Activated T-cell treated with anti-CD3 and anti-CD28 coated beads, Interleukin-2, amount 50 U/mL, for 48 hours (primary cell): ENCODE measurements around the gene B2M.
A peak's percentile ranks its signal among the peaks of the same experiment; 100 is the strongest.
"Not testable (repeated sequence)": the region's sequence is repeated elsewhere in the genome, so short reads cannot be mapped to it uniquely, and the experiment has no call there.

Experiments
- DNase-seq, 2 experiments: peaks; one replicate each; pipeline ENCODE4 v3.0.0-alpha.2; 2020

Gene B2M

DNA sequence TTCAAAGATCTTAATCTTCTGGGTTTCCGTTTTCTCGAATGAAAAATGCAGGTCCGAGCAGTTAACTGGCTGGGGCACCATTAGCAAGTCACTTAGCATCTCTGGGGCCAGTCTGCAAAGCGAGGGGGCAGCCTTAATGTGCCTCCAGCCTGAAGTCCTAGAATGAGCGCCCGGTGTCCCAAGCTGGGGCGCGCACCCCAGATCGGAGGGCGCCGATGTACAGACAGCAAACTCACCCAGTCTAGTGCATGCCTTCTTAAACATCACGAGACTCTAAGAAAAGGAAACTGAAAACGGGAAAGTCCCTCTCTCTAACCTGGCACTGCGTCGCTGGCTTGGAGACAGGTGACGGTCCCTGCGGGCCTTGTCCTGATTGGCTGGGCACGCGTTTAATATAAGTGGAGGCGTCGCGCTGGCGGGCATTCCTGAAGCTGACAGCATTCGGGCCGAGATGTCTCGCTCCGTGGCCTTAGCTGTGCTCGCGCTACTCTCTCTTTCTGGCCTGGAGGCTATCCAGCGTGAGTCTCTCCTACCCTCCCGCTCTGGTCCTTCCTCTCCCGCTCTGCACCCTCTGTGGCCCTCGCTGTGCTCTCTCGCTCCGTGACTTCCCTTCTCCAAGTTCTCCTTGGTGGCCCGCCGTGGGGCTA lies at the start of gene B2M, which contains the start of gene PATL2:
TSS of gene B2M (plus strand) at position 422 of the 647 bp plus-strand sequence. CDS start at position 452, 30 bp downstream.
TSS of gene PATL2 (minus strand) at position 228 of the 647 bp plus-strand sequence. CDS start 34,833 bp downstream, outside the sequence.
- peak; percentile 98 for DNase-seq

DNA sequence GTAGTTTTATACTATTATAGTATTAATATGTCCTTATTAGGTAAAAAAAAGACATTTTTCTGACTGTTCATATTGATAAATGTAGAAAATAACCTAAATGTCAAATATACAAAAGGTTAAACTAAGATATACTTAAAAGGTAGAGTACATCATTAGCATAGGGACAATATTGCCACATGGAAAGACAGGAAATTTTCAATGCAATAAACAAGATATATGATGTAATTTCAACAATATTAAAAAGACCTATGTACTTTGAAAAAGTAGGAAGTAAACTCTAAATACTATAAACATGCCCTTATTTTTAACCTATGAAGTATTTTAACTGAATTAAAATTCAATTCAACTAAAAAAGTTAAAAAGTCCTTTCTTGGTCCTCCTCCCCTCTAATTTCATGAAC lies 49.7 kb upstream of the B2M start:
- no peak for DNase-seq

DNA sequence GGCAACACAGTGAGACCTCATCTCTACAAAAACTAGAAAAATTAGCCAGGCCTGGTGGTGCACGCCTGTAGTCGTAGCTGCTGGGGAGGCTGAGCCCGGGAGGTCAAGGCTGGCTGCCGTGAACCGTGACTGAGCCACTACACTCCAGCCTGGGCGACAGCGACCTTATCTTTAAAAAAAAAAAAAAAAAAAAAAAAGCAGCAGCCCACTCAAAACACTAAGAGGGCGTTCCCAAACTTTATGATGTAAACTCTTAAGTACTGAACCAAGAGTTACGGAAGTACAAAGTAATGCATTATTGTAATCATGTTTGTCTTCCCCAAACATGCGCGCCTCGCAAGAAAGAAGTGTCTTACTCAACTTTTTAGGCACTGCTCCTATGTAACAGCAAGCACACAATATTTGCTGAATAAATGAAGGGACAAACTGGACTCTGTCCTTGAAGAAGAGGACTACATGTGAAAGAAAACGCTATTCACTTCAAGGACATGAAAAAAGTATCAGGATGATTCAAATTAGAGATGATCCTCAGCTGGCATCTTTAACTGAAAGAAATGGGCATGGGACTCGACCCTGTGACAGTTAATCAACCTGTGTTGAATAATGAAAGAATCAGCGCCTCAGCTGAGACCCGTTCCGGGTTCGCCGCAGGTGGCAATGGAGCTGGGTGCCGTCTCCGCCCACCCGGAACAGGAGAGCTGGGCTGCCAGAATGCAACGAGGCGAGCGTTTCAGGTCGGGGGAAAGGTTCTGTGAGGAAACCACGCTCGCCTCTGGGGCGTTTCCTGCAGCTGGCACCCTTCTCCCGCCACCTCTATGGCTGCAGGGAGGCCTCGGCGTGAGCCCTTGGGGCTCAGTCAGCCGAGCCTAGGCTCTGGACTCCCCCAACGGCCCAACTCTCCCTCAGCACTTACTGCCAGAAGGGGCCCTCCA lies 48.6 kb upstream of the B2M start:
- DNase-seq, result peak; percentile 85 to 87

DNA sequence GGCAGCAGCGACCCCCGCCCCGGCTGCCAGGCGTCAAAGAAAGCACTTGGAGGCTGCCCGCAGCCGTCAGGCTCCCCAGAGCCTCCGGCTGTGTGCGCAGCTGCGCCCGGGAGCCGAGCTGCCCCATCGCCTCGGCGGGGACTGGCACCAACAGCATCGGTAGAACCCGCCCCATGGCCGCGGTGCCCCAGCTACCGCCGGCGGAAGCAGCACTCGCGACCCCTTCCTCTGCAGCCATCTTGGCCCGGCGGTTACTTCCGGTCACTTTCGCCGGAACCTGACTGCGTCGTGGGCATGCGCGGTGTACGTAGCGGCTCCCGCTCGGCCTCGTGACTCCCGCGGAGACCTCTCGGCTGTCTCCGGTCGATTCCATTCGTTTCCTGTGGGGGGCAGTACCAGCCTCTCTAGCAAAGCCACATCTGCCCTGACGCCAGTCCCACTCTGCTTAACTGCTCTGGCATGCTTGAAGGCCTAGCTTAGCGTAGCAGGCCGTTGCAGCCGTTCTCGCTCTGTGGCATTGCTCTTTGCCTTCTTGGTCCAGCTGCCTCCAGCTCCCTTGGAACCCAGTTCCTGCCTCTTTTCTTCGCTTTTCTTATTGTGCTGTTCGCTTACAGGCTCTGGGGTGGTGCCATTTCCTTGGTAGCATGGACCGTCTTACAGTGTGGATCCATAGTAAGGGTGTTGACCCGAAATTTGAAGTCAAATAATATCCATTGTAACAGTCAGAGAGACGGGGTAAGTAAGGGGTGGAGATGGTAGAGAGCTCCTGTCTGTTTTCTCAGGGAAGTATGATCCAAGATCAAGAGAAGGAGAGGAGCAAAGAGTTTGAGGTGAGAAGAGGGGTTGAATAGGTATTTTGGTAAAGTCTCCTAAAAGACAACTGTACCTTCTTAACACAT lies 47.7 kb upstream of the B2M start, which contains the start of gene SPG11:
TSS of gene SPG11 (minus strand) at position 253 of the 899 bp plus-strand sequence. CDS start at position 238, 15 bp downstream.
- DNase-seq, result peak; percentile 98 to 99

DNA sequence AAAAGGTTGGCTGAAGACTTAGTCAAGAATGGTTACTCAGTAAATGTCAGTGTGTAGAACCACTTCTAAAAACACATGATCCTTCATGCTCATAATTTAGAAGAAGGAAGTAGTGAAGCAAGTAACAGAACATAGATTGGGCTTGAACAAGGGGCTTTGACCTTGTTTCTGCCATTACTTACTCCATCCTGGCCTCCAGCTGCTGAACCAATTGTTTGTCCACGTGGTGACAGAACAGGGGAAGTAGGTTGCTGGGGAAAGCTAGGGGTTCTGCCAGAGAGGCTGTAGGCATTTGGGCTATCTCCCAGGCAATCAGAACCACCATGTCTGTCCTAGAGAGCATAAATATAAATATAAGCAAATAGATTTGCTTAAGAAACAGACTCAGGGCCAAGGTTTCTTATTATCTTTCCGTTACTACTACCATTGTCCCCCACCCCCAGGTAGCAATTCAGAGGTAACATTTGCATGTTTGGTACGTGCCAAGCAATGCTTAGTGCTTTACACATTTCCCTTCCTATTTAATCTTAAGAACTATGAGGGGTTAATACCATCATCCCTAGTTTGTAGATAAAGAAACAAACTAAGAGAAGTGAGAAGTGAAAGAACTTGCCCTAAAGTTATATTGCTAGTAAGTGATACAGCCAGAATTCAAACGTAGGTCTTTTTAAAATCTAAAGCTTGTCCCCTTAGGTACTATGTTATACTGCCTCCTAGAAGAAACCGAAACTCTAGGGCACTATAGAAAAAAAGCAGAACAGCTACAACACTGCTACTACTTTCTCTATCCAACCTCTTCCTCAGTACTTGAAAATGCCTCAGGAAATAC lies 44.9 kb upstream of the B2M start:
- DNase-seq, result no peak

DNA sequence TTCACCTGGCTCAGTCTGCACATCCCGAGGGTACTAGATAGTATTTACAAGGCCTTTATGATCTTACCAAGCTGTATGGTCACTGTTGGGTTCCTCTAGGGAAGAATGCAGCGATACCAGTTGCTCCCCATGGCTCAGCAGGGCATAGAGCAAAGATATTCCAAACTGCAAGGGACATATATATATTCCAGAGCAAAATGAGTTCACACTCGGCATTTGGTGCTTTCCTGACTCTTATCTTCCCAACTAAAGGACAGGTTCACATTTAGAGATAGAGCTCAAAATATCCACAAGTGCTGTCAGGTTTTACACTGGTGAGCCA lies 44.3 kb upstream of the B2M start:
- DNase-seq, result no peak

DNA sequence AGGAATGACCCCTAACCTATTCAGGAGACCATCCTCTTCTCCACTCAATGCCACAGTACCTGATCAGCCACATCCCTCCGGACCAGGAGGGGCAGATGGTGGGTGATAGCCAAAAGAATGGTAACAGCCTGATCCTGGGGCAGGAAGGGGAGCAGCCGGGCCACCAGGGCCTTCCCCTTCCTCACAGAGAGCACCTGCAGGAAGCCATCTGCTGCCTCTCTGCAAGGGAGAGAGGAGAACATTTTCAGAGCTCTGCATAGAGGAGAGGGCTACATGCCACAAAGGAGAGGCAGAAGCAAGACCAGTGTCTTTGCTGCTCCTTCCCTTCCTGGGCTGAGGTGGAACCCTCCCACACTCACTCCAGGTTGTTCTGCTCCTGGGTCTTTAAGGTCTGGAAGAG lies 42.4 kb upstream of the B2M start:
- no peak for DNase-seq

DNA sequence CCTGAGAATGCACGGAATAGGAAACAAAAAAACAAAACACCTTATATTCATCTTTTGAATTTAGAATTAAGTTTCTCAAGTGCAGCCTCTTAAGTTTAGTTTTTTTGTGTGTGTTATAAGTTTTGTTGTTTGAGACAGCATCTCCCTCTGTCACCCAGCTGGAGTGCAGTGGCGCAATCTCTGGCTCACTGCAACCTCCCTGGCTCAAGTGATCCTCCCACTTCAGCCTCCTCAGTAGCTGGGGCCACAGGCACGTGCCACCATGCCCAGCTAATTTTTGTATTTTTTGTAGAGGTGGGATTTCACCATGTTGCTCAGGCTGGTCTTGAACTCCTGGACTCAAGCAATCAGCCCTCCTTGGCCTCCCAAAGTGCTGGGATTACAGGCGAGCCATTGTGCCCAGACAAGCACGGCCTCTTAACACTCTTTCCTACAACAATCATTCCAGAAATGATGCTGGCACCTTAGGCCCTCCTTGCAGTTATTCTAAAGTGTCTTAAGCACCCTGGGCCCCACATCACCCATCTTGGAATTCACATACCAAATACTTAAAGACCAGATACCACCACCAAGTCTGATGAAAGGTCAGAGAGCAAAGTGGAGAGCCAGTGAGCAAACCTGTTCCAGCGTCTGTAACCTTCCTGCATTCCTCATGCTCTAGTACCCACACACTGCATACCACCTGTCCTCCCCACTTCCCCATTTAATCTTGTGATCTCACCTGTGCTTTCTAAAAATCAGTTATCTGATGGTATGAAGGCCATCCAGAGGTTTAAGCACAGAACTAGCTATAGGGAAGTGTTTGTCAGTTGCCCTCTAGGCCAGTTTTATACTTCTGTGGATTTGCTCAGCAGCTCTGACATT lies 41.0 kb upstream of the B2M start:
- DNase-seq, result no peak

DNA sequence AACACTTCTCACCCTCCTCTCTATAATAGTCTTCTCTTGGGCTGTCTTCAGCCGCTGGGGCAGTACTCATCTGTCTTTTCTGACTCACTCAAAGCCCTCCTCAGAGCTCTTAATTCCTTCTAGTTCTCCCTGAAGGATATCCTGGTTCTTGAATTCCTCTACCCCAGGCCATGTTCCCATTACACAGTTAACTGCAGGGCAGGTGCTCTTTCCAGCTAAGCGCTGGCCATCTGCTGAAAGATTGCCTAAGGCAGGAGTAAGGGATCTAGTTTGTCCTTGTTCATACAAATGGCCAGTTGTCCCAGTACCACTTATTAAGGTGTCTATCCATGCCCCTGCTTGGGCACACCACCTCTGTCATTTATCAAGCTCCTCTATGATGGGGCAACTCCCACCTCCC lies 37.7 kb upstream of the B2M start:
- DNase-seq, result no peak

DNA sequence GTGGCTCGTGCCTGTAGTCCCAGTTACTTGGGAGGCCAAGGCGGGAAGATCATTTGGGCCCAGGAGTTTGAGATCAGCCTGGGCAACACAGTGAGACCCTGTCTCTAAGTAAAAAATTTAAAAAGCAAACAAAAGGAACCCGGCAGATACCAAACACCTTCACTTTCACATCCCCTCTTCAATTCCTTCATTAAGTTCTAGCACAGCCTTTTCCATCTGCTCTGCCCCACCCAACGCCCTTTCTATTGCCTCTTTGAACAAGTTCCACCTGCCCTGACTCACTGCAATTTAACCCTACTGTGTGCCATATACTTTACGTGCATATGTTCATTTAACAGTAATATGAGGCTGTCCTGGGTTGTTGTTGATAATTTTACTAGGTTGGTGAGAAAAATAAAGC lies 35.4 kb upstream of the B2M start:
- DNase-seq, result no peak

DNA sequence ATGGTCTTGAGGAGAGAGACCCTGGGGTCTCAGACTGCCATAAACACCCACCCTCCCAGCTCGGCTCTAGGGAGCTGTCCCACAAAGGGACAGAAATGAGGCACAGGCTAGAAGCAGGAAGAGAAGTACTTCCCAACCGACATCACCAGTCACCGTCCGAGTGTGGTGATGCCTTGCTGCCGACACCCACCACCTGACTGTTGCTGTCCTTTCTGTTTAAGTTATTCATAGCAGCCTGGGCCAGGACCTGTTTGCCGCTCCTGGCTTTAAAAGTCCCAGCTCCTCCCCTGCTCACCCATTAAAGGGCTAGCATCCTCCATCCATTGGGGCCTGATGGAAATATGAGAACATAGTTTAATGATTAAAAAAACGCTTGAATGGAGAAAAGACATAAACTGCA lies 34.6 kb upstream of the B2M start:
- DNase-seq, result peak; percentile 54 to 67

DNA sequence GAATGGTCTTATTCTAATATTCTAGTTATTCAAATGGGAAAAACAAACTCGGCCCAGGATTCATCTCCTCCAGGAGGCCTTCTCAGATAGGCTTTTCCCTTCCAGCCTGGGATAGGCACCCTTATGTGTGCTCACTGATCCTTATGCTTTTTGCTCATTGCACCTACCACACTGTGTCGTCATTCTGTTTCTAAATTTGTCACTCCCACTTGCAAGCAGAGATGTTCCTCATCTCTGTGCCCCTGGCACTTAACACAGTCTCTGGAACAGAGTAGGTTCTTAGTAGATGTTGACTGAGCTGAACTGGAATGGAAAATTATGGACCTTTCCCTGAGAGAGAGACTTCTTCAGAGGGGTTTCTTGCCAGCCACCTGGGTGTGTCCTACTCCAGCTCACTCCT lies 29.1 kb upstream of the B2M start:
- DNase-seq, result no peak

DNA sequence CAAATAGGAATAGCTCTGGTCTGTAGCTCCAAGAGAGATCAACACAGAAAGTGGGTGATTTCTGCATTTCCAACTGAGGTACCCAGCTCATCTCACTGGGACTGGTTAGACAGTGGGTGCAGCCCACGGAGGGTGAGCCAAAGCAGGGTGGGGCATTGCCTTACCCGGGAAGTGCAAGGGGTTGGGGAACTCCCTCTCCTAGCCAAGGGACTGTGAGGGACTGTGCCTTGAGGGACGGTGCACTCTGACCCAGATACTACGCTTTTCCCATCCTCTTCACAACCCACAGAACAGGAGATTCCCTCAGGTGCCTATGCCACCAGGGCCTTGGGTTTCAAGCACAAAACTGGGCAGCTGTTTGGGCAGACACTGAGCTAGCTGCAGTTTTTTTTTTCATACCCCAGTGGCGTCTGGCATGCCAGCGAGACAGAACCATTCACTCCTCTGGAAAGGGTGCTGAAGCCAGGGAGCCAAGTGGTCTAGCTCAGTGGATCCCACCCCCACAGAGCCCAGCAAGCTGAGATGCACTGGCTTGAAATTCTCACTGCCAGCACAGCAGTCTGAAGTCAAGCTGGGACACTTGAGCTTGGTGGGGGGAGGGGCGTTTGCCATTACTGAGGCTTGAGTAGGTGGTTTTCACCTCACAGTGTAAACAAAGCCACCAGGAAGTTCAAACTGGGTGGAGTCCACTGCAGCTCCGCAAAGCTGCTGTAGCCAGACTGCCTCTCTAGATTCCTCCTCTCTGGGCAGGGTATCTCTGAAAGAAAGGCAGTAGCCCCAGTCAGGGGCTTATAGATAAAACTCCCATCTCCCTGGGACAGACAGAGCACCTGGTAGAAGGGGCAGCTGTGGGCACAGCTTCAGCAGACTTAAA lies 28.3 kb upstream of the B2M start:
- peak; percentile 77 to 83 for DNase-seq

DNA sequence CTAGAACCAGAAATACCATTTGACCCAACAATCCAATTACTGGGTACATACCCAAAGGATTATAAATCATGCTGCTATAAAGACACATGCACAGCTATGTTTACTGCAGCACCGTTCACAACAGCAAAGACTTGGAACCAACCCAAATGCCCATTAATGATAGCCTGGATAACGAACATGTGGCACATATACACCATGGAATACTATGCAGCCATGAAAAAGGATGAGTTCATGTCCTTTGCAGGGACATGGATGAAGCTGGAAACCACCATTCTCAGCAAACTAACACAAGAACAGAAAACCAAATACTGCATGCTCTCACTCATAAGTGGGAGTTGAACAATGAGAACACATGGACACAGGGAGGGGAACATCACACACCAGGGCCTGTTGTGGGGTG lies 22.0 kb upstream of the B2M start:
- not testable (repeated sequence) for DNase-seq

DNA sequence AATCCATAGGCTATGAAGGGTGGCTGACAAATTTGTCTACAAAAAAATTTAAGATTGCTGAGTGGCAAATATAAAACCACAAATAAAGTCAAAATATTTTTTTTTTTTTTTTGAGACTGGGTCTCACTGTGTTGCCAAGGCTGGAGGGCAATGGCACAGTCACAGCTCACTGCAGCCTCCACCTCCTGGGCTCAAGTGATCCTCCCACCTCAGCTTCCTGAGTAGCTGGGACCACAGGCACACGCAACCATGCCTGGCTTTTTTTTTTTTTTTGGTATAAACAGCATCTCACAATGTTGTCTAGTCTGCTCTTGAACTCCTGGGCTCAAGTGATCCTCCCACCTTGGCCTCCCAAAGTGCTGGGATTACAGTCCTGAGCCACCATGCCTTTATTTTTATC lies 21.1 kb upstream of the B2M start:
- not testable (repeated sequence) for DNase-seq

DNA sequence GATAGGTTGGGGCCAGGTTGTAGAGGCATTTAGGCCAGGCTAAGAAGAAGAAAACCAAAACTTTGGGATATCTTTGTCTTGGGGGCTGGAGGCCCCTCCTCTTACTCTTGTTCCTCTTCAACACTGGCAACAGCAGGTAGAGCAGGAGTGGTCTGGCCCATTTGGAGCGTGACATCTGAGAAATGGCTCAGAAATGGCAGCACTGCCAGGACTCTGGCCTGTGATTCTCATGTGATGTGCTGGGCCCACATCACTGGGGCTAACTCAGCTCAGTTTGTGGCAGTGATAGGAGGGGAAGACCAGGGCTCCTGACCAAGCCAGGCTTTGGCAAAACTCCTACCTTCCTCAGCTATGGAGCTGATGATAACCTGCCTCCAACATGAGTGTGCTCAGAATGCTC lies 18.7 kb upstream of the B2M start:
- DNase-seq, result no peak

DNA sequence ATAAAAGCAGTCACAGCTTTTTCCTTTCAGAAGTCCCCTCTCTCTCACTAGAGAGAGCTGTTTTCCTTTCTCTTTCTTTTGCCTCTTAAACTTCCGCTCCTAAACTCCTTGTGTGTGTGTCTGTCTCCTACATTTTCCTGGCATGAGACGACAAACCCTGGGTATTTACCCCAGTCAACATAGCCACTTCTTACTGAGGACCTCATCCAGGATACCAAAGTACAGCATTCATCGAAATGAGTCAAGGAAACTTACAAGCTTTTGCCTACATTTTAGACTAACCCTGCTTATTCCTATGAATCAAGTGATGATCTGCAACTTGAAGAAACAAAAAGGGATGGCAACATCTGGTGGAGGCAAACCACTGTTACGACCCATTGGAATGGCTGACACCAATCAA lies 16.9 kb upstream of the B2M start:
- DNase-seq, result no peak

DNA sequence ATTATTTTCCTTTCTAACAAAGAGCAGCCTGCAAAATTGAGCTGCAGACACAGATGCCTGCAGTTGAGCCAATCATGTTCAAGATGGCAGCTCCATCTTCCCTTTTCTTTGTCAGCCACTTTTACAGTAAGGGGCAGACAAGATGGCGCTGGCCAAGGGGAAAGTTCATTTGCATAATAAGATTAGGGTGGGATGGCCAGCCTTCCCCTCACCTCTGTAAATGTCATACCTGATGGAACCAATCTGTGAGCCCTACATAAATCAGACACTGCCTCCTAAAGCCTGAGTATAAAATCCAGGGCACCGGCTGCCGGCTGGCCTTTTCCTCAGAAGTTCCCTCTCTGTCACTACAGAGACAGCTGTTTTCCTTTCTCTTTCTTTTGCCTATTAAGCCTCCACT lies 16.0 kb upstream of the B2M start:
- DNase-seq, result no peak

DNA sequence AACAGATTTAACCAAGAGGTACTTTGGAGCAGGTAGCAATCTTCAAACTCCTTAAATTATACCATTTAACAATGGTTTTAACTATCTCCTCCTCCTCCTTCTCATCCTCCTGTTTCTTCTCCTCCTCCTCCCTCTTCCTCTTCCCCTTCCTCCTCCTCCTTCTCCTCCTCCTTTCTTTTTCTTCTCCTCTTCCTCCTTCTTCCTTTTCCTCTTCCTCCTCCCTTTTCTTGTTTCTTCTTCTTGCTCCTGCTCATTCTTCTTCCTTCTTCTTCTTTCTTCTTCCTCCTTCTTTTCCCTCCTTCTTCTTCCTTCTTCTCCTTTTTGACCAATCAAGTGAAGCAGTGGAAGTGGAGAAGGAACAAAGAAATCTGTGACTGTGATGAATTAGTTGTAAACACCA lies 14.3 kb upstream of the B2M start:
- no peak for DNase-seq

DNA sequence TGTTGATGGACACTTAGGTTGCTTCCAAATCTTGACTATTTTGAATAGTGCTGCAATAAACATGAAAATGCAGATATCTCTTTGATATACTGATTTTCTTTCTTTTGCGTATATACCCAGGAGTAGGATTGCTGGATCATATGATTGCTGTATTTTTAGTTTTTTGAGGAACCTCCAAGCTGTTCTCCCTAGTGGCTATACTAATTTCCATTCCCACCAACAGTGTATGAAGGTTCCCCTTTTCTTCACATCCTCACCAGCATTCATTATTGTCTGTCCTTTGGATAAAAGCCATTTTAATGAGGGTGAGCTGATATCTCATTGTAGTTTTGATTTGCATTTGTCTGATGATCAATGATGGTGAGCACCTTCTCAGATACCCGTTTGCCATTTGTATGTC lies 12.7 kb upstream of the B2M start:
- DNase-seq, result no peak
